Stimulated activated CD4-positive, alpha-beta T cell treated with anti-CD3 and anti-CD28 coated beads, Interleukin-15, amount 100 ng/mL, for 1 hour (primary cell): ENCODE data around the gene SLC35A3.
"Not testable (repeated sequence)": the region's sequence is repeated elsewhere in the genome, so short reads cannot be mapped to it uniquely, and the experiment has no call there.

ENCODE experiments used
- DNase-seq, 2 donors: peaks; one replicate each; pipeline ENCODE4 v3.0.0-alpha.2; 2020; ENCODE audit warnings: low read depth in 1 of 2, low spot score in 1 of 2

Gene SLC35A3

DNA sequence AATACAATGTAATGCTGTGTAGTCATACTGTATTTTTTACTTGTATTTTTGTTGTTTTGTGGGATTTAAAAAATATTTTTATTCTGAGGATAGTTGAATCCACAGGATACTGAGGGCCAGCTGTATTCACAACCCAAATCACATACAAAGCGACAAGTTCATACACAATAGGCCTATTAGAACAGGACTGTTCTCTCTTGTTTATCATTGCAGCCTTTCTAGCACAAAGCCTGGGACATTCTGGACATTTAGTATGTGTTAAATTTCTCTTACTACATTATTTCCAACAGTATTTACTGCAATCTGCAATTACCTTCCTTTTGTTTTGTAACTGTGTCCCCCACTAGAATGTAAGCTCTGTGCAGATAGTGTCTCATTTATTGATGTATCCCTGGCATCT lies 65.4 kb downstream of the SLC35A3 start:
- DNase-seq = no peak

DNA sequence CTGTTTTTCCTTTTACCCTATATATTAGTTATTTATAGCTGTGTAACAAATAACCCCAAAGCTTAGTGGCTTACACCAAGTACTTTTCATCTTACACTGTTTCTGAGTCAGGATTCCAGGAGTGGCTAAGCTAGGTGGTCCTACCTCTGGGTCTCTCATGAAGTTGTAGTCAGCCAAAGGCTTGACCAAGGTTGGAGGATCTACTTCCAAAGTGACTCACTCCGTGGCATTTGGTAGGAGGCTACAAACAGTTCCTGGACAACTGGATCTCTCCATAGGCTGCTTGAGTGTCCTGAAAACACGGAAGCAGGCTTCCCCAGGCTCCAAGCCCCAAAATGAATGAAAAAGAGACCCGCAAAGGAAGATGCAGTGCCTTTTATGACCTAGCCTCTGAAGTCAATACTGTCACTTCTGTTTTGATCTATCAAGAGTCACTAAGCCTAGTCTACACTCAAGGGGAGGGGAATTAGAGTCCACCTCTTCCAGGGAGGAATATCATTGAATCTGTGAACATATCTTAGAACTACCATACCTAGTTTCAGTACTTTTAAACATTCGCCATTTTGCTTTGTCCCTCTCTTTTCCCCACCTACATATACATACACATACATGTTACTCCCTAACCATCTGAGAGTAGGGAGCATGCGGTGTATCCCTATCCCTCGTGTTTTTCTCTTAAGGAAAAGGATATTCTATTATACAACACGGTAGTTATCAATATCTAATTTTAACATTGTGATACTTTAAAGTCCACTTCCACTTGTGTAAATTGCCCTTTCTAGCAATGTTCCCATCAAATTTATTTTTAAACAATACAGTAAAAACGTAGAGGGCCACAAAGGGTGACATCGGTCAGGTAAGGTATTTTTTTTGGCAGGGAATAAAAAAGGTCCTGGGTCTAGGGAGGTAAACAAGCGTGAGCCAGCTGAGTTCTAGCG lies 67.2 kb downstream of the SLC35A3 start:
- DNase-seq = no peak

DNA sequence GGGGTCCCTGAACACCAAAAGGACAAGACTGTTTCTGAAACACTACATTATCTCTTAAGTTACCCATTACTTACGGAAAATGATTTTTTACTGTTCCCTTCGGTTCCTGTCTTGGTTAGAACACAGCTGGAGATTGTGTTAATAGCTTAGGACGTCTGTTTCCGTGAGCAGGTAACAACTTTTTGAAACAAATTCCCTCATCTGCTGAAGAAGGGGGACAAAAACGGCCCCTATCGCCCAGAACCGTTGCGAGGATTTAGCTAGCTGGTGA lies 67.8 kb downstream of the SLC35A3 start:
- no peak for DNase-seq

DNA sequence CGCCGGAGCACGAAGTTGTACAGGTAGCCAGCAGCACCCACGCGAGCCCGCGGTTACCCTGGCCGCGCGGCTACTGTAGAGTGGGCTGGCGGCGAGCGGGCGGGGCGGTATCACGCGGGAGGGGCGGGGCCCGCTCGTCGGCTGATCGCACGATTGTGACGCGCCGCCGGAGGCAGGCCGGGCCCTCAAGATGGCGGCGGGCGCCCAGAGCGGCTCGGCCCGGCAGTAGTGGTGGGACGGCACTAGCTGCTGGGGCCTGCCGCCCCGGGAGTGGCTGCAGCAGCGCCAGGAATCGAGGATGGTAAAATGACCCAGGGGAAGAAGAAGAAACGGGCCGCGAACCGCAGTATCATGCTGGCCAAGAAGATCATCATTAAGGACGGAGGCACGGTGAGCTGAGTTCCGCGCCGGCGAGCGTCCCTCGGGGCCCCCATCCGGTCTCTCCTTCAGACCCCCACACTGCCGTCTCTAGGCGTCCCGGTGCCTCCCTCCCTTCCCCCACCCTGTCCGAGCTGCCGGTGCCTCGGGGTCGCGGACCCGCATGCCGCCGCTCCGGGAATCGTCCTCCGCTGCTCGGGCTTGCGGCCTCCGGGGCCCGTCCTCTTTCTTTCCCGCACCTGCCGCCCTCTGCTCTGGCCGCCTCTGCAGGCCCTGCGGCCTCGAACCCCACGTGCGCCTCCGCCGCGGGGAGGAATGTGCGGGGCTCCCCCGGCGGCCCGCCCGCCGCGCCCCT lies 68.3 kb downstream of the SLC35A3 start:
- peak; percentile 75 to 87 for DNase-seq

DNA sequence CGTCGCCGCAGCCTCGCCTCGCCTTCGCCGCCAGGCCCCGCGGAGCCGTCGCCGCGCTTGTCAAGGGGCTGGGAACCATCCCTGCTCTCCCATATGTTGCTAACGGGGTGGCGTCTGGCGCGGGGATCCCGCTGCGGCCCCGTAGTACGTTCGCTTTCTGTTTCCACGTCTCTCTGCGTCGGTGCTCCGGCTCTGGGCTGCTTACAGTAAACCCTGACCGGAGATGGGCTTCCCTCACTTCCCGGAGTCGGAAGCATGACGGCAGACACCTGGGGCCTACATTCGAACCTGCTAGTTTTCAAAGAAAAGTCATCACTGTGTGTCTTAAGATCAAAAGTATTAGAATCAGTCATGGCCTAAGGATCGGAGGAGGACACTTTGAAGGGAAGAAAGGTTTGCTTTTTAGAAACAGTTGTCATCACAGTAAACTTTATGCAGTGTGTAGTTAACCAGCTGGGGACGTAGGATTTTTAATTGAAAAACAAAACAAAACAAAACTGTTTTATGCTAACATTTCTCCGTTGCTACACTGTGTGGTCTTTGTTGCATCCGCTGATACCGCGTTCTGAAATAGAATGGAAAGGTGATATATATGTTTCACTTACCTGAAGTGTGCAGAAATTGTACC lies 69.0 kb downstream of the SLC35A3 start:
- peak; percentile 52 to 56 for DNase-seq

DNA sequence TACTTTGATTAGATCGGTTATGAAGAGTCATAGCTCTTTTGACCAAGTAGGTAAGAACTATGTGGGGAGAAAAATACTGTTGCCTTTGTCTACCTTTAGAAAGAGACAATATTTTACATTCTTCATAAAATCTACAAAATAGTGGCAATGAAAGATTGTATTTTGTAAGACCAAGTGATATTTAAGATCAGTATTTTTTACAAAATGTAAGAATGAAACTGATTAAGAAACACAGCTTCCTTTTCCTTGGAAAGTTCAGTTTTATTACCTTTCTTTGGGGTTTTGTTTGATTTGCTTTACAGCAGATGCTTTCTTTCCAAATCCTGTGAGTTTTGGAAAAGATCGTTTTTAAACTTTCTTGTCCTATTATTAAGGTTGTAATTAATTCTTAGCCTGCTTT lies 69.8 kb downstream of the SLC35A3 start:
- DNase-seq = no peak

DNA sequence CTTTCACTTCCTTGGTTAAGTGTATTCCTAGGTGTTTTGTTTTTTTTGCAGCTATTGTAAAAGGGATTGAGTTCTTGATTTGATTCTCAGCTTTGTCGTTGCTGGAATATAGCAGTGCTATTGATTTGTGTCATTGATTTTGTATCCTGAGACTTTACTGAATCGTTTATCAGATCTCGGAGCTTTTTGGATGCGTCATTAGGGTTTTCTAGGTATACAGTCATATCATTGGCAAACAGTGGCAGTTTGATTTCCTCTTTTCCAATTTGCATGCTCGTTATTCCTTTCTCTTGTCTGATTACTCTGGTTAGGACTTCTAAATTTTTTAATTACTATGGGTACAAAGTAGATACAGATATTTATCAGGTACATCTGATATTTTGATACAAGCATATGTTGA lies 75.4 kb downstream of the SLC35A3 start:
- DNase-seq = no peak

DNA sequence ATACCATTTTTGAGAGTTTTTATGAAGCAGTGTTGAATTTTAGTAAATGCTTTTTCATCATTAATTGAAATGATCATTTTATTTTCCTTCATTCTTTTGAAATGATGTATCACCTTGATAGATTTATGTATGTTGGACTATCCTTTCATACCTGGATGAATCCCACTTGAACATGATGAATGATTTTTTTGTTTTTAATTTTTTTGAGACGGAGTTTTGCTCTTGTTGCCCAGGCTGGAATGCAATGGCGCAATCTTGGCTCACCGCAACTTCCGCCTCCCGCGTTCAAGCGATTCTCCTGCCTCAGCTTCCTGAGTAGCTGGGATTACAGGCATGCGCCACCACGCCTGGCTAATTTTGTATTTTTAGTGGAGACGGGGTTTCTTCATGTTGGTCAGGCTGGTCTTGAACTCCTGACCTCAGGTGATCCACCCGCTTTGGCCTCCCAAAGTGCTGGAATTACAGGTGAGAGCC lies 77.5 kb downstream of the SLC35A3 start:
- DNase-seq = not testable (repeated sequence)

DNA sequence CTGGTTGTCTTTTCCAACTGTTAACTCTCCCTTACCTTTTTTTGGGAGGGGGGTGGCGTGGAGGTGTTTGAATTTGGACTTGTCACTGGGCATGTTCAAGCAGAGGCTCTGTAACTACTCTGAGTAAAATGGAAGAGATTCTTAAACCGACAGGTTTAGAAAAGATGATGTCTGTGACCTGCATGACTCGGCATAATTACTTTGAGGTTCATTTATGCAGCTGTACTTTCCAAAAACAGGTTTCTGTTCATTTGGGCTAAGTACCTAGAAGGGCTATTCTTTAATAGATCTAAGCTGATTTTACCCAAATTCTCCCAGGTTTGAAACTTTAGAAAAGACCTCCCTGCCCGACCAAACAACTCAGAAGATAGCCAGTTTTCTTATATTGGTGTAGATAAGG lies 80.3 kb downstream of the SLC35A3 start:
- DNase-seq = no peak

DNA sequence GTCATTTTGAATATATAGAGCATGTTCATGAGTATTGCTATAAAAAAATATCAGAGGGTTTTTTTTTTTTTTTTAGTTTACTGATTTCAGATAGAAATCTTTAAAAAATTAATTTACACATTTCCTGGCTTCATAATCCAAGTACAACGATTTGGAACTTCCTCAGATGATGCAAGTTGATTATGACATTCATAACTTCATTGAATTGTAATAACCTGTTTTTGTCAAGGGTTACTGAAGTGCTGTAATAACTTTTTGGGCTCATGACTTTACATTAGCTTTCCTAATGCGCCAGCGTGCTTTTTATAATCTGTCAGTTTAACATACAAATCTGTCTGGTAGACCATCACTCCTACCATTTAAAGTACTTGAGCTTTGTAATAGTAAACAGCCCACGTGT lies 81.6 kb downstream of the SLC35A3 start:
- no peak for DNase-seq

DNA sequence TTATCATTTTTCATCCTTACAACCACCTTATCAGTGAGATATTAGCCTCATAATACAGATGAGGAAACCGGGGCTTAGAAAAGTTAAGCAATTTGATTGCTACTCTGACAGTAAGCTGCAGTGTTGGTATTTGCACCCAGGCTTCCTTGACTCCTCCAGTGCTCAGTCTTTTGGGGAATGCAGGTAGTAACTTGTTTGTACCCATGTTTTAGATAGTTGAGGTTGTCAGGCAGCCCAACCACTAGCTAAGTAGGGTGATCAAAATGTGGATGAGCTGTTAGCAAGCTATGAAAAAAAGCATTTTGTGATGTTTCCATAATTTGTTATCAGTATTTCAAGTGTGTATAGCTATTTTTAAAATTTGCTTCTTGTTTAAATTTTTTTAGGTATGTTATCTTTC lies 82.1 kb downstream of the SLC35A3 start:
- no peak for DNase-seq

DNA sequence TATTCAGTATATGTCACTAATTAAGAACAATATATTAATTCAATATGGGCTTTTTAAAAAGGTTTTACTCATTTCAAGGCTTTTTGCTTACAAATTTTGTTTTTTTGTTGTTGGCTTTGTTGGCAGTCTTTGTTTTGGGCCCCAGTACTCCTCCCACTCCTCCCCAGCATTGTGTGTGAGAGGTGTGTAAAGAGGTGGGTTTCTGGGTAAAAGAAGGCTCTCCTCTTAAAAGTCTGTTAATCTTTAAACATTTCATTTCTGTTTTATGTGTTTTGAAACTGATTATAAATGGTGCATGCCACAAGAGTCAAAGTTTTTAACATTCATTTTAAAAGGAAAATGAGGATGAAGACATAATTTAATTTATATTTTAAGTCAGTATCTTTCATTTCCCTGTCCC lies 83.3 kb downstream of the SLC35A3 start:
- no peak for DNase-seq

DNA sequence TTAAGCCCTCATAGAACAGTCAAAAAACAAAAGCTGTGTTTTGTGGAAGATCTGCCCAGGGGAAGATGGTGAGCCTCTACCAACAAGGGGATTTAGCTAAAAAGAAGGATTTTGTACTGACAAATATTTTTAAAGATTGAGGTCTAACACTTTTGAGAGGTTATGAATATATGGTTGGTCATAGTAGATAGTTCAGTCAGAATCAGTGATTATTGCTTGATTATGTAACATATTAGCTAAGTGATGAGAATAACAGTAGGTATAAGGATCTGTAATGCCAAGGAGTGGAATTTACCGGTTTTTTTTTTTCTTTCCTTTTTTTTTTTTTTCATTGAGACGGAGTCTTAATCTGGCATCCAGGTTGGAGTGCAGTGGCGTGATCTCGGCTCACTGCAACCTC lies 83.9 kb downstream of the SLC35A3 start:
- DNase-seq = no peak

DNA sequence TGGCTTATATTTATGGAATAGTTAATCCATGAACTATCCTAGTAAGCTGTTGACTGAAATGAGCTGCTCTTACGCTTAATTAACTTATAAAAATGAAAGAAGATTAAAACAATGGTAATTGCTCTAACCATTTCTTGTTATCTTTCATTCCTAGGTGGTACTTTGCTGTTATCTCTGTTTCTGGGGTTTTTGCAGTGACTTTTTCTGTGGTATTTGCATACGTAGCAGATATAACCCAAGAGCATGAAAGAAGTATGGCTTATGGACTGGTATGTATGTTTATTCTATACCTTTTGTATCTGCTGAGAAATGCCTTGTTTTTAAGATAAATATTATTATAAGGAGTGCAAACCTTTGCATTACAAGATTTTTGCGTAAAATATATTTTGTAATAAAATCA lies 91.9 kb downstream of the SLC35A3 start:
- no peak for DNase-seq

DNA sequence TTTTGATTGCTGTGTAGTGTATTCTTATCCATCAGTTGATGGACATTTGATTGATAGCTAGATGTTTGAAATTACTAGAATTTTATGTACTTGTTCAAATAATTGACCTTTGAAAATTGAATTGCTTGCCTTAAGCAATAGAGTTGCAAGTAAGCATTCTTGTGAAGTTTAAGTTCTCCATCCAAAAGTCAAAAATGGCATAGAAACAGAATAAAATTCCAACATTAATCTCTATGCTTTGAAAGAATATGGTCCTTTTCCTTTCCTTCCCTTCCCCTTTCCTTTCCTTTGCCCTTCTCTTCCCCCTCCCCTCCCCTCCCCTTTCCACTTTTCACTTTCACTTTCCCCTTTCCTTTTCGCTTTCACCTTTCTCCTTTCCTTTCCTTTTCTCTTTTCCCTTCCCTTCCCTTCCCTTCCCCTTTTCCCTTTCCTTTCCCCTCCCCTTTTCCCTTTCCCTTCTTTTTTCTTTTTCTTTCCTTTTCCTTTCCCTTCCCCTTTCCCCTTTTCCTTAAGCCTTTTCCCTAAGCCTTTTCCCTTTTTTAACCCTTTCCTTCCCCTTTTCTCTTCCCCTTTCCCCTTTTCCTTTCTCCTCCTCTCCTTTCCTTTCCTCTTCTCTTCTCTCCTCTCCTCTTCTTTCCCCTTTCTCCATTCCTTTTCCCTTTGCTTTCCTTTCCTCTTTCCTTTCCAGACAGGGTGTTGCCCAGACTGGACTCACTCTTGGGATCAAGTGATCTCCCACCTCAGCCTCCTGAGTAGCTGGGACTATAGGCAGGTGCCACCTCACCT lies 95.6 kb downstream of the SLC35A3 start:
- DNase-seq = no peak

DNA sequence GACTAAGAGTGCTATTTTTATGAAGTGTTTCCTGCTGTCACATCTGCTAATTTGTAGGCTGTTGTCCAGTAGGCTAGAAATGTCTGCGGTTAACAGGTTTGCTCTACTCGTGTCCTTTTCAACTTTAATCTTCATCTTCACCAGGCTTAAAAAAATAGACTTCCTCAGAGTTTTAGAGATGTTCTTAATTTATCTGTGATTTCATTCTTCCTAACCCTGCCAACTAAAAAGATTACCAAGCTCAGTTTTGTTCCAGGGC lies 96.1 kb downstream of the SLC35A3 start:
- no peak for DNase-seq

DNA sequence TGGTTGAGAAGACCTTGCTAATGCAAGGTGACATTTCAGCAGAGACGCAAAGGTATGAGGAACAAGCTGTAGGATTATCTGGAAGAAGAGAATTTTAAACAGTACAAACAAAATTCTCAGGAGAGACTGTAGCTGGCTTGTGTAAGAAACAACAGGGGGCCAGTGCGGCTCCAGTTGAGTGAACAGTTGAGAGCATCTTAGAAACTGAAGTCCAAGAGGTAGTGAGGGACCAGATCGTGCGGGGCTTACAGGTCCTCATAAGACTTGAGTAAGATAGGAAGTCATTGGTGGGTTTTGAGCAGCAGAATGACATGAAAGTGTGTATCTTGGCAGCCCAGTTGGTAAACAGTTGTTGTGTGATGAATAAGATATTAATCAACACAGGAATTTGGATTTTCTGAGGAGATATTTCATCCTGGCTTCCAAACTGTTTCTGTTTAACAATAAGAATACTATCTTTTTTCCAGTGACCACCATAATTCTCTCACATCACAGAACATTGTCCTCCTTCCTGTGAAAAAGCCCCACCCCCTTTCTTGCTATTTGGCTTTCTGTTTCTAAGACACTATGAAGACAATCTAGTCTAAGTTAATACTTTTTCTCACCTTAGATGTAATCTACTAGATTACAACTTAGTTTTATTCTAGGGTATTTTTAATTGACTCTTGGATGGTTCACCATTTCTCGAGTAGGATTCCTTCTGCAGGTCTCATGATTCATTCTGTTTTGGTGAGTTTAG lies 100.6 kb downstream of the SLC35A3 start:
- no peak for DNase-seq

DNA sequence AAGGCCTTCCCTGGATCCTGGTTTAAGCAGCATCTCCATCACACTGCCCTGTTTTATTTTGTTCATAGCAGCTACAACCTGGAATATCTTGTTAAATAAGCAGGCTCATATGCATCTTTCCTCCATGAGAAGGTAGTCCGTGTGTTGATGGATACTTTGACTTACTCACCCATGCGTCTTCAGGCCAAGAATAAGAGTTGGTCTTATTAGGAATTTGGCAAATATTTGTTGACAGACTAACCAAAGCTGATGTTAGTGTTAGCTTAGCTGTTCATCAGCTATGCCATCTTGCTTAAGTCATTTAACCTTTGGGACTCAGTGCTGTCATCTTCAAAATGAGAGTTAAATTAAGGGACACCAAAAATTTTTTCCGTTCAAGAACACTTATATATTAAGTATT lies 103.7 kb downstream of the SLC35A3 start:
- no peak for DNase-seq

DNA sequence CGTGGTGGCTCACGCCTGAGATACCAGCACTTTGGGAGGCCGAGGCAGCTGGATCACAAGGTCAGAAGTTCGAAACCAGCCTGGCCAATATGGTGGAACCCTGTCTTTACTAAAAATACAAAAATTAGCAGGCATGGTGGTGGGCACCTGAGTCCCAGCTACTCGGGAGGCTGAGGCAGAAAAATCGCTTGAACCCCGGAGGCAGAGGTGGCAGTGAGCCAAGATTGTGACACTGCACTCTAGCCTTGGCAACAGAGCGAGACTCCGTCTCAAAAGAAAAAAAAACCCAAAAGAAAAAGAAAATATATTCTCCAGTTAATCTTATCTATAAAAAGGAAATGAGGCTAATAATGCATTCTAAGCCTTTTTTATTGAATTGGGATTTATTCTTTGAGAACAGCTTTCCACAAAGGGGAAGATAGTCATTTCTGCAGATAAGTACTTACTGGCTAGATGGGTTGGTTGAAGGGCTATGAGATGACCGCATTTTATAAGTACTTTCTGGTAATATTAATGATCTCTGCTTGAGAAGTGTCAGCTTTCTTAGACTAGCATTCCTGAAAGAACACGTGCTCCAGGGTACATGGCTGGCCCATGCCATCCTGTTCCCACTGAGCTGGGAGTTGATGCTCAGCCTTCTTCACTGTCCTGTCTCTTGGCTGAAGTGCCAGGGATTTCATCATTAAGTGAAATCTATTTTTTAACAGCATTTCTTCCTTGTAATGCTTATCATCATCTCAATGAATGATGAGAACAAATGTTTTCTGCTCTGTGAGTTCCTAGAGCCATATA lies 105.0 kb downstream of the SLC35A3 start:
- no peak for DNase-seq

DNA sequence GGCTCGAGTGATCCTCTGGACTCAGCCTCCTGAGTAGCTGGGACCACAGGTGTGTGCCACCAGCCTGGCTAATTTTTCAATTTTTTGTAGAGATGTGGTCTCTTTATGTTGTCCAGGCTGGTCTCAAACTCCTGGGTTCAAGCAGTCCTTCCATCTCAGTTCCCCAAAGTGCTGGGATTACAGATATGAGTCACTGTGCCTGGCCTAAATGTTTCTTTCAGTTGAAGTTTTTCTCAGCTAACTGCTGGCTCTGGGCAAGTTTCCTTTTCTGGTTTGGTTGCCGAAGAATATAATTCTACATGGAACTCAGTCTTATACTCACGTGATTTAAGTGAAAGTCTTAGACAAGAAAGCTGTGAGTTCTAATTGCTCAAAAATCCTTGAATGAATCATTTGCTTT lies 106.0 kb downstream of the SLC35A3 start:
- no peak for DNase-seq
